Panc1 (cell line): Measurements from ENCODE around the gene ARF1. TPM values are rescaled to one million over a fixed set of nuclear protein-coding genes. Genes with fewer than 3 reads are reported as not detected.

Source experiments
- ATAC-seq: fragments of 200-7000 bp; cut with Tn5 transposase; 2 replicates; pipeline ENCODE4 v1.9.1; 2020; ENCODE audit warnings: mild to moderate bottlenecking, moderate library complexity
- BruUV-seq: library from RNA; stranded (reverse); fragments of 400-500 nt; replicated peaks from 2 replicates; lab custom pipeline; 2021; lab: Mats Ljungman, UMichigan
- CTCF ChIA-PET: fragments of 300-600 bp; sonication (Branson Sonifier 250); formaldehyde crosslinking; loops from one replicate; lab custom pipeline; 2022; ENCODE audit warnings: antibody characterized with exemption; lab: Charles Lee
- POLR2A ChIA-PET: fragments of 300-600 bp; sonication (Branson Sonifier 250); formaldehyde crosslinking; loops from one replicate; lab custom pipeline; 2022; ENCODE audit warnings: antibody characterized with exemption; lab: Charles Lee
- DNase-seq: peaks from one replicate; pipeline ENCODE4 v3.0.0-alpha.2; 2010; ENCODE audit warnings: low read depth, low spot score
- H3K27ac ChIP-seq: 2 replicates; pipeline ENCODE4 v1.5.1; 2011; ENCODE audit warnings: mild to moderate bottlenecking, low read length, inconsistent platforms
- H3K27me3 ChIP-seq: fragments of 200-500 bp; sonication (Bioruptor generic); 2 replicates; pipeline ENCODE4 v1.6.0; 2014; ENCODE audit warnings: low read length, inconsistent platforms; ENCODE audit not compliant: control insufficient read depth, insufficient read depth
- H3K36me3 ChIP-seq: fragments of 200-500 bp; sonication (Bioruptor generic); 2 replicates; pipeline ENCODE4 v1.5.1; 2014; ENCODE audit warnings: inconsistent platforms, mild to moderate bottlenecking, low read length, moderate library complexity; ENCODE audit not compliant: control insufficient read depth, insufficient read depth
- H3K4me1 ChIP-seq: 2 replicates; pipeline ENCODE4 v1.5.1; 2011; ENCODE audit warnings: inconsistent platforms, mild to moderate bottlenecking, low read length, moderate library complexity; ENCODE audit not compliant: control insufficient read depth, insufficient read depth
- H3K4me3 ChIP-seq, 2 experiments: 2 replicates each; pipeline ENCODE4 v1.5.1; 2011 to 2012; ENCODE audit warnings: low read depth in 2 of 2, low read length in 2 of 2, mild to moderate bottlenecking in 2 of 2, inconsistent platforms in 1 of 2, moderate library complexity in 1 of 2
- H3K9me3 ChIP-seq: fragments of 200-500 bp; sonication (Bioruptor generic); 2 replicates; pipeline ENCODE4 v1.5.1; 2014; ENCODE audit warnings: low read depth, mild to moderate bottlenecking, inconsistent platforms, low read length, moderate library complexity; ENCODE audit not compliant: control insufficient read depth, insufficient read depth
- POLR2AphosphoS5 ChIP-seq: IDR thresholded peaks from 2 replicates; pipeline ENCODE4 v1.6.1; 2012; ENCODE audit warnings: mild to moderate bottlenecking, low read depth, low read length, moderate library complexity
- REST ChIP-seq, 2 experiments: IDR thresholded peaks; 2 replicates each; pipeline ENCODE4 v1.6.1; 2011 to 2012; ENCODE audit warnings: low read depth in 2 of 2, control low read depth in 1 of 2, low read length in 1 of 2, mild to moderate bottlenecking in 1 of 2, moderate library complexity in 1 of 2; ENCODE audit not compliant: insufficient read depth in 1 of 2
- SIN3A ChIP-seq: IDR thresholded peaks from 2 replicates; pipeline ENCODE4 v1.6.1; 2012; ENCODE audit warnings: low read depth, mild to moderate bottlenecking, low read length, moderate library complexity, borderline replicate concordance; ENCODE audit not compliant: insufficient read depth
- TCF7L2 ChIP-seq: IDR thresholded peaks from 2 replicates; pipeline ENCODE4 v1.6.1; 2011; ENCODE audit warnings: mild to moderate bottlenecking, low read depth, low read length, inconsistent platforms
- in situ Hi-C: cut with HindIII; loops from 2 replicates; pipeline ENCODE4 v1.10.0; 2016; ENCODE audit warnings: low sequenced_read_pairs, low pct_unique_long_range_greater_than_20kb
- intact Hi-C: fragments of 100-400 bp; cut with micrococcal nuclease; formaldehyde crosslinking; loops from one replicate; pipeline ENCODE4 v1.10.0; 2022; ENCODE audit not compliant: unreplicated experiment
- total RNA-seq: library from RNA; stranded (reverse); gene quantifications from one replicate; pipeline ENCODE4 v1.2.1, GENCODE V29; 2021; ENCODE audit not compliant: unreplicated experiment
- TF ChIP-seq, protein P1 (sequence below): fragments of 450-650 bp; IDR thresholded peaks from 2 replicates; pipeline ENCODE4 v1.5.1; 2017; ENCODE audit warnings: mild to moderate bottlenecking

Gene ARF1
- total RNA-seq, 1 experiment from 2014 or later = 321 TPM

- peaks cover 7% of the 10 kb centered on the region; the same call in 1 of the 2 replicates for H3K27me3 ChIP-seq
- intact Hi-C loops (no loop called here), in situ Hi-C loops (no loop called here)
- DNase-seq = no peak
- no TSS peak for BruUV-seq
- ChIA-PET POLR2A (no interaction called here), CTCF (interaction anchor here (1.2 kb wide), 1 partner anchor 26 kb away, joined by 3 read pairs; the partner anchor contains the start of gene IBA57)
- peak overlapping the region; percentile 94 for H3K27ac ChIP-seq
- ATAC-seq = no peak
- no peaks in the 10 kb centered on the region for H3K9me3 ChIP-seq
- peak overlapping the region; percentile 95 to 96 for H3K4me3 ChIP-seq
- H3K4me1 ChIP-seq = peaks cover 13% of the 10 kb centered on the region
- peaks cover 3% of the 10 kb centered on the region; the same call in 1 of the 2 replicates for H3K36me3 ChIP-seq
- TF ChIP-seq REST (IDR thresholded peaks at IDR 0.05; ENCODE audit: insufficient read depth in 1 of 2, low read depth in 2 of 2, low read length in 1 of 2) (no peak), TCF7L2 (no peak), POLR2AphosphoS5 (no peak; the same call in 1 of the 2 replicates), SIN3A (no peak)
- TF ChIP-seq, protein P1, sequence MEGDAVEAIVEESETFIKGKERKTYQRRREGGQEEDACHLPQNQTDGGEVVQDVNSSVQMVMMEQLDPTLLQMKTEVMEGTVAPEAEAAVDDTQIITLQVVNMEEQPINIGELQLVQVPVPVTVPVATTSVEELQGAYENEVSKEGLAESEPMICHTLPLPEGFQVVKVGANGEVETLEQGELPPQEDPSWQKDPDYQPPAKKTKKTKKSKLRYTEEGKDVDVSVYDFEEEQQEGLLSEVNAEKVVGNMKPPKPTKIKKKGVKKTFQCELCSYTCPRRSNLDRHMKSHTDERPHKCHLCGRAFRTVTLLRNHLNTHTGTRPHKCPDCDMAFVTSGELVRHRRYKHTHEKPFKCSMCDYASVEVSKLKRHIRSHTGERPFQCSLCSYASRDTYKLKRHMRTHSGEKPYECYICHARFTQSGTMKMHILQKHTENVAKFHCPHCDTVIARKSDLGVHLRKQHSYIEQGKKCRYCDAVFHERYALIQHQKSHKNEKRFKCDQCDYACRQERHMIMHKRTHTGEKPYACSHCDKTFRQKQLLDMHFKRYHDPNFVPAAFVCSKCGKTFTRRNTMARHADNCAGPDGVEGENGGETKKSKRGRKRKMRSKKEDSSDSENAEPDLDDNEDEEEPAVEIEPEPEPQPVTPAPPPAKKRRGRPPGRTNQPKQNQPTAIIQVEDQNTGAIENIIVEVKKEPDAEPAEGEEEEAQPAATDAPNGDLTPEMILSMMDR = no peak
Measured at GRCh38 chr1:228139406-228139930, 57.0 kb downstream of the ARF1 start.

DNA sequence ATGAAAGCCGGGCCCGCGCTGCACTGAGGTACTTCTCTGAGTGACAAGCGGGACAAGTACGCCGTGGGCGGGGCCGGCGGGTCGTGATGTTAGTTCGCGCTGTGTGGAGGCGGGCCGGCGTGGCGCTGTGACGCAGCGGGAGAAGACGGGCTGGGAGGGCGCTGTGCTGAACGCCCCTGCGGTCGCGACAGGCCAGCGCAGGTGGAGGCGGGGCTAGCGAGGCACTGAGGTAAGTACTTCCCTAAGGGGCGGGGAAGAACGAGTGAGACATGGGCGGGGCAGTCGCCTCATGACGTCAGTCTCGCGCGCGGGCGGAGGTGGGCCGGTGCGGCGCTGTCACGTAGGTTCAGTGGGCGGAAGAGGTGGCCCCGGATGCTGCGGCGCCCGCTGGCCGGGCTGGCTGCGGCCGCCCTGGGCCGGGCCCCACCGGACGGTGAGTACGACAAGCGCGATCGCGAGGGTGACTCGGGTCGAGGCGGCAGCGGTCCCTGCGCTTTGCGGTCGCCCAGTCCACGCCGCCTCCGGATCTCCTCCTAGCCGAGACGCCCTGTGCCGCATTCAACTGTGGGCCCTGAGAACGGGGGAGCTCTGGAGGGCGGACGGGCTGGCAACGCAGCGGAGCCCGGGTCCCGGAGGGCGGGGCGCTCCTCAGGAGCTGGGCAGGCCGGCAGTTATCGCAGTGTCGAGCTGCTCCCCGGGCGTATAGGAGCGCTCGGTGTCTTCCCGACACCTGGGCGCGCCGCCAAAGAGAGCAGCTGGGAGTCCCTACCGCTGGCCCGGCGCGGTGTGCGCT lies 57.6 kb downstream of the ARF1 start, which contains the start of gene GUK1:
Gene GUK1 (plus strand): TSS at position 349 of the 793 bp plus-strand sequence. CDS start 24 bp downstream, at position 373.
- H3K36me3 ChIP-seq = peaks cover 3% of the 10 kb centered on the region; the same call in 1 of the 2 replicates
- TF ChIP-seq TCF7L2 (peak; percentile 100), REST (IDR thresholded peaks at IDR 0.05; ENCODE audit: insufficient read depth in 1 of 2, low read depth in 2 of 2, low read length in 1 of 2) (peak in 1 of 2 experiments; percentile 44; a peak in 1 of 4 replicates), POLR2AphosphoS5 (no peak; the same call in 1 of the 2 replicates), SIN3A (peak; percentile 87; the same call in 1 of the 2 replicates)
- TF ChIP-seq, protein P1 = no peak
- peak; percentile 94 for DNase-seq
- in situ Hi-C loops = no loop called here
- H3K9me3 ChIP-seq = no peaks in the 10 kb centered on the region
- ChIA-PET POLR2A (no interaction called here), CTCF (interaction anchor here (1.2 kb wide), 1 partner anchor 25 kb away, joined by 3 read pairs; the partner anchor contains the start of gene IBA57)
- intact Hi-C loops = no loop called here
- peaks cover 13% of the 10 kb centered on the region for H3K4me1 ChIP-seq
- BruUV-seq = TSS peak; percentile 74
- peak within 1 kb of the TSS; percentile 95 to 96 for H3K4me3 ChIP-seq
- peaks cover 6% of the 10 kb centered on the region; the same call in 1 of the 2 replicates for H3K27me3 ChIP-seq
- peak within 1 kb of the TSS; percentile 94 for H3K27ac ChIP-seq
- peak; percentile 97 for ATAC-seq
